ENCODE measurements around the gene HEATR3.
A peak's percentile ranks its signal among the peaks of the same experiment; 100 is the strongest.

HEATR3 gene

GRCh38 chr16:50071075-50071671 lies 5.4 kb downstream of the HEATR3 start:
- Mint-ChIP-seq H3K27ac (no peak overlapping the region), H3K36me3 (peaks cover 16% of the 10 kb centered on the region), H3K4me3 (no peak overlapping the region), H3K27me3 (no peaks in the 10 kb centered on the region), H3K4me1 (peaks cover 62% of the 10 kb centered on the region), H3K9me3 (no peaks in the 10 kb centered on the region)

GRCh38 chr16:50072730-50073129 lies 7.0 kb downstream of the HEATR3 start:
- H3K27ac Mint-ChIP-seq = no peak overlapping the region
- no peaks in the 10 kb centered on the region for H3K27me3 Mint-ChIP-seq
- H3K9me3 Mint-ChIP-seq = no peaks in the 10 kb centered on the region

GRCh38 chr16:50079397-50080140 lies 13.8 kb downstream of the HEATR3 start:
- Mint-ChIP-seq H3K36me3 (peaks cover 14% of the 10 kb centered on the region), H3K27ac (no peak overlapping the region), H3K4me3 (no peak overlapping the region), H3K9me3 (no peaks in the 10 kb centered on the region), H3K27me3 (no peaks in the 10 kb centered on the region), H3K4me1 (peaks cover 7% of the 10 kb centered on the region)

More at GRCh38 chr16:50072730-50073129, 7.0 kb downstream of the HEATR3 start:
- Mint-ChIP-seq H3K4me3 (no peak overlapping the region), H3K4me1 (peaks cover 50% of the 10 kb centered on the region), H3K36me3 (peaks cover 18% of the 10 kb centered on the region)

- peaks cover 7% of the 10 kb centered on the region for H3K4me1 Mint-ChIP-seq
- no peak overlapping the region for H3K4me3 Mint-ChIP-seq
- H3K27me3 Mint-ChIP-seq = no peaks in the 10 kb centered on the region
- peaks cover 18% of the 10 kb centered on the region for H3K36me3 Mint-ChIP-seq
- H3K27ac Mint-ChIP-seq = no peak overlapping the region
- no peaks in the 10 kb centered on the region for H3K9me3 Mint-ChIP-seq
Measured at GRCh38 chr16:50081428-50082018, 15.8 kb downstream of the HEATR3 start.

- H3K36me3 Mint-ChIP-seq = peaks cover 14% of the 10 kb centered on the region
- H3K4me3 Mint-ChIP-seq = no peak overlapping the region
- peaks cover 4% of the 10 kb centered on the region for H3K4me1 Mint-ChIP-seq
- no peaks in the 10 kb centered on the region for H3K27me3 Mint-ChIP-seq
- no peaks in the 10 kb centered on the region for H3K9me3 Mint-ChIP-seq
- H3K27ac Mint-ChIP-seq = no peak overlapping the region
Measured at GRCh38 chr16:50083996-50084395, 18.2 kb downstream of the HEATR3 start.

GRCh38 chr16:50086176-50086575 lies 20.4 kb downstream of the HEATR3 start:
- Mint-ChIP-seq H3K27me3 (no peaks in the 10 kb centered on the region), H3K36me3 (peaks cover 14% of the 10 kb centered on the region), H3K27ac (no peak overlapping the region), H3K9me3 (no peaks in the 10 kb centered on the region), H3K4me3 (no peak overlapping the region), H3K4me1 (no peaks in the 10 kb centered on the region)

GRCh38 chr16:50088302-50088701 lies 22.5 kb downstream of the HEATR3 start:
- H3K9me3 Mint-ChIP-seq = no peaks in the 10 kb centered on the region
- peaks cover 16% of the 10 kb centered on the region for H3K36me3 Mint-ChIP-seq
- no peaks in the 10 kb centered on the region for H3K4me1 Mint-ChIP-seq
- H3K27ac Mint-ChIP-seq = no peak overlapping the region
- H3K4me3 Mint-ChIP-seq = no peak overlapping the region
- H3K27me3 Mint-ChIP-seq = no peaks in the 10 kb centered on the region

- no peaks in the 10 kb centered on the region for H3K4me1 Mint-ChIP-seq
- peaks cover 10% of the 10 kb centered on the region for H3K36me3 Mint-ChIP-seq
- no peaks in the 10 kb centered on the region for H3K27me3 Mint-ChIP-seq
- no peaks in the 10 kb centered on the region for H3K9me3 Mint-ChIP-seq
- no peak overlapping the region for H3K4me3 Mint-ChIP-seq
- no peak overlapping the region for H3K27ac Mint-ChIP-seq
Measured at GRCh38 chr16:50092891-50093290, 27.1 kb downstream of the HEATR3 start.

- no peaks in the 10 kb centered on the region for H3K27me3 Mint-ChIP-seq
- H3K36me3 Mint-ChIP-seq = peaks cover 10% of the 10 kb centered on the region
- no peak overlapping the region for H3K27ac Mint-ChIP-seq
- H3K4me3 Mint-ChIP-seq = no peak overlapping the region
- no peaks in the 10 kb centered on the region for H3K9me3 Mint-ChIP-seq
- no peaks in the 10 kb centered on the region for H3K4me1 Mint-ChIP-seq
Measured at GRCh38 chr16:50093607-50094539, 28.1 kb downstream of the HEATR3 start.

- peaks cover 11% of the 10 kb centered on the region for H3K36me3 Mint-ChIP-seq
- no peaks in the 10 kb centered on the region for H3K4me1 Mint-ChIP-seq
- no peak overlapping the region for H3K27ac Mint-ChIP-seq
- no peaks in the 10 kb centered on the region for H3K9me3 Mint-ChIP-seq
- H3K4me3 Mint-ChIP-seq = no peak overlapping the region
- no peaks in the 10 kb centered on the region for H3K27me3 Mint-ChIP-seq
Measured at GRCh38 chr16:50096791-50097190, 31.0 kb downstream of the HEATR3 start.

- no peak overlapping the region for H3K4me3 Mint-ChIP-seq
Measured at GRCh38 chr16:50099957-50100648, 34.3 kb downstream of the HEATR3 start.

GRCh38 chr16:50102051-50102746 lies 36.4 kb downstream of the HEATR3 start:
- Mint-ChIP-seq H3K4me3 (no peak overlapping the region), H3K27ac (no peak overlapping the region), H3K36me3 (peaks cover 14% of the 10 kb centered on the region), H3K4me1 (no peaks in the 10 kb centered on the region), H3K27me3 (no peaks in the 10 kb centered on the region), H3K9me3 (no peaks in the 10 kb centered on the region)

More at GRCh38 chr16:50099957-50100648, 34.3 kb downstream of the HEATR3 start:
- peak overlapping the region; percentile 9 for H3K27ac Mint-ChIP-seq
- H3K9me3 Mint-ChIP-seq = no peaks in the 10 kb centered on the region
- peaks cover 9% of the 10 kb centered on the region for H3K36me3 Mint-ChIP-seq
- H3K27me3 Mint-ChIP-seq = no peaks in the 10 kb centered on the region
- H3K4me1 Mint-ChIP-seq = no peaks in the 10 kb centered on the region

GRCh38 chr16:50103764-50104163 lies 38.0 kb downstream of the HEATR3 start:
- H3K36me3 Mint-ChIP-seq = peaks cover 15% of the 10 kb centered on the region
- no peaks in the 10 kb centered on the region for H3K9me3 Mint-ChIP-seq
- no peaks in the 10 kb centered on the region for H3K4me1 Mint-ChIP-seq
- no peaks in the 10 kb centered on the region for H3K27me3 Mint-ChIP-seq
- no peak overlapping the region for H3K4me3 Mint-ChIP-seq
- no peak overlapping the region for H3K27ac Mint-ChIP-seq

GRCh38 chr16:50114357-50115129 lies 48.8 kb downstream of the HEATR3 start:
- Mint-ChIP-seq H3K27me3 (no peaks in the 10 kb centered on the region), H3K9me3 (no peaks in the 10 kb centered on the region), H3K4me3 (no peak overlapping the region), H3K4me1 (no peaks in the 10 kb centered on the region), H3K36me3 (no peaks in the 10 kb centered on the region), H3K27ac (no peak overlapping the region)

Measured in activated naive CD4-positive, alpha-beta T cell treated with anti-CD3 and anti-CD28 coated beads, Interleukin-2, amount 50 U/mL, for 24 hours (primary cell).